ENCODE data around the gene TGFB1. TPM values are rescaled to one million over a fixed set of nuclear protein-coding genes. Genes with fewer than 3 reads are reported as not detected.

TGFB1 gene
- polyA plus RNA-seq, 1 donor (not counting 4 experiments of a cell fraction or from before 2014, with no cell fraction given), result 5.8 TPM

DNA sequence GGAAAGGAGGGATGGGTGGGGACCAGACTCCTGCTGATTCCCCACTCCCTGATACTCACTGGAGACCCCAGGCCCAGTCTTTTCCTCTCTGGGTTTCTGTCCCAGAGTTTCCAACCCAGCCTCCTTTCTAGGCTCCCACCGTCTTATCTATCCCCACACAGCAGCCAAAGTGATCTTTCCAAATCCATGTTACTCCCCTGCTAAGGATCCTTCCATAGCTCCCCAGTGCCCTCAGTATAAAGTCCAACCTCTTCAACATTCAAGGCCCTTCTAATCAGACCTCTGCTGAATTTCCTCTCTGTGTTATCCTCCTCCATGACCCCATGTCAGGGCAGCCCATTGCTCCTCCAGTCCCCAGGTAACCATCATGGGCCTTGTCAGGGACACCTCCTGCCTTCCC, 1.3 kb upstream of the TGFB1 start:
- TF ChIP-seq, protein P1, sequence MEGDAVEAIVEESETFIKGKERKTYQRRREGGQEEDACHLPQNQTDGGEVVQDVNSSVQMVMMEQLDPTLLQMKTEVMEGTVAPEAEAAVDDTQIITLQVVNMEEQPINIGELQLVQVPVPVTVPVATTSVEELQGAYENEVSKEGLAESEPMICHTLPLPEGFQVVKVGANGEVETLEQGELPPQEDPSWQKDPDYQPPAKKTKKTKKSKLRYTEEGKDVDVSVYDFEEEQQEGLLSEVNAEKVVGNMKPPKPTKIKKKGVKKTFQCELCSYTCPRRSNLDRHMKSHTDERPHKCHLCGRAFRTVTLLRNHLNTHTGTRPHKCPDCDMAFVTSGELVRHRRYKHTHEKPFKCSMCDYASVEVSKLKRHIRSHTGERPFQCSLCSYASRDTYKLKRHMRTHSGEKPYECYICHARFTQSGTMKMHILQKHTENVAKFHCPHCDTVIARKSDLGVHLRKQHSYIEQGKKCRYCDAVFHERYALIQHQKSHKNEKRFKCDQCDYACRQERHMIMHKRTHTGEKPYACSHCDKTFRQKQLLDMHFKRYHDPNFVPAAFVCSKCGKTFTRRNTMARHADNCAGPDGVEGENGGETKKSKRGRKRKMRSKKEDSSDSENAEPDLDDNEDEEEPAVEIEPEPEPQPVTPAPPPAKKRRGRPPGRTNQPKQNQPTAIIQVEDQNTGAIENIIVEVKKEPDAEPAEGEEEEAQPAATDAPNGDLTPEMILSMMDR (optimal IDR thresholded peaks at IDR 0.05 in 1 of 3, IDR thresholded peaks at IDR 0.05 in 1 of 3, conservative IDR thresholded peaks at IDR 0.05 in 1 of 3; ENCODE audit: extremely low read depth in 1 of 3, insufficient read depth in 2 of 3, low read length in 3 of 3), result no peak
- no peak for TF ChIP-seq EZH2 (IDR thresholded peaks at IDR 0.05; ENCODE audit: low read length)
- peaks cover 26% of the 10 kb centered on the region for H3K79me2 ChIP-seq (ENCODE audit: control insufficient read depth, insufficient read depth, low read length)
- H3K27ac ChIP-seq (ENCODE audit: control insufficient read depth, insufficient read depth, low read length), result no peak overlapping the region
- H3K4me3 ChIP-seq (ENCODE audit: control insufficient read depth in 2 of 3, extremely low read depth in 1 of 3, insufficient read depth in 2 of 3, low read depth in 1 of 3, low read length in 3 of 3), result no peak overlapping the region
- dilution Hi-C loops (cut with MboI; ENCODE audit: extremely low pct_ligation_motif_present, low sequenced_read_pairs), result no loop called here
- H3K9me1 ChIP-seq (ENCODE audit: control insufficient read depth, extremely low read depth, insufficient read depth, low read length), result no peaks in the 10 kb centered on the region
- H3K36me3 ChIP-seq (ENCODE audit: control insufficient read depth in 2 of 2, extremely low read depth in 1 of 2, insufficient read depth in 2 of 2, low read length in 2 of 2), result no peaks in the 10 kb centered on the region
- no peak for DNase-seq (ENCODE audit: low read depth, low spot score)
- H3K4me2 ChIP-seq (ENCODE audit: control insufficient read depth, extremely low read depth, insufficient read depth, low read depth, low read length), result no peak overlapping the region
- peaks cover 7% of the 10 kb centered on the region for H3K4me1 ChIP-seq (ENCODE audit: control insufficient read depth, extremely low read depth, insufficient read depth, low read length)
- no peak overlapping the region for H2AFZ ChIP-seq (ENCODE audit: control insufficient read depth, low read length)
- no peaks in the 10 kb centered on the region for H3K9me3 ChIP-seq (ENCODE audit: control insufficient read depth, low read depth, low read length)
- H3K27me3 ChIP-seq (ENCODE audit: control insufficient read depth, extremely low read depth, insufficient read depth, low read length), result no peaks in the 10 kb centered on the region
- peaks cover 3% of the 10 kb centered on the region for H4K20me1 ChIP-seq (ENCODE audit: control insufficient read depth, extremely low read depth, insufficient read depth, low read length)
- FAIRE-seq, result no peak
- H3K9ac ChIP-seq (ENCODE audit: control insufficient read depth, extremely low read depth, insufficient read depth, low read length), result no peak overlapping the region

DNA sequence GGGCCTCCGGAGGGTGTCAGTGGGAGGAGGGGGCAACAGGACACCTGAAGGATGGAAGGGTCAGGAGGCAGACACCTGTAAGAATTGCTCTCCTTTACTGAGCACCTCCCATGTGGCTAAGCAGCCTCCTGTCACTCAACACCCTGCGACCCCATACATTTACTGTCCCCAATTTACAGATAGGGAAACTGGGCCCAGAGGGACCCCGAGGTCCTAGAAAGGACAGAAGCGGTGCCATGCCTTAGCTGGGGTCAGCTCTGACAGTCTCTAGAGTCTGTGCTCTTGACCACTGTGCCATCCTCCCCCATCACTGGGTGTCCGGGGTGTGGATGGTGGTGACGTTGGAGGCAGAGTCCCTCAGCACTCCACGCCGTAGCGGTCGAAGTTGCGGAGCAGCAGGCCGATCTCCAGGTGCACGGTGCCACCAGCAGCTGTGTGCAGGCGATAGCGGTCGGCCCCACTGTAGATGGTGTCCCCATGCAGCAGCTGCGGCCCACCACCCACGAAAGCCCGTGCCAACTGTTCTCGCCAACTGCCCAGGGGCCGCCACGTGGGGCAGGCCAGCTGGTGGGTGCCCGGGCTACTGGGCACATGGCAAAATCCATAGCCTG, 726 bp upstream of the TGFB1 start:
- DNase-seq (ENCODE audit: low read depth, low spot score), result no peak
- Histone ChIP-seq H3K36me3 (ENCODE audit: control insufficient read depth in 2 of 2, extremely low read depth in 1 of 2, insufficient read depth in 2 of 2, low read length in 2 of 2) (no peaks in the 10 kb centered on the region), H3K4me2 (ENCODE audit: control insufficient read depth, extremely low read depth, insufficient read depth, low read depth, low read length) (no peak overlapping the region), H3K9ac (ENCODE audit: control insufficient read depth, extremely low read depth, insufficient read depth, low read length) (no peak overlapping the region), H3K27me3 (ENCODE audit: control insufficient read depth, extremely low read depth, insufficient read depth, low read length) (no peaks in the 10 kb centered on the region), H2AFZ (ENCODE audit: control insufficient read depth, low read length) (no peak overlapping the region), H3K4me3 (ENCODE audit: control insufficient read depth in 2 of 3, extremely low read depth in 1 of 3, insufficient read depth in 2 of 3, low read depth in 1 of 3, low read length in 3 of 3) (peak overlapping the region in 1 of 3 experiments; percentile 86), H3K4me1 (ENCODE audit: control insufficient read depth, extremely low read depth, insufficient read depth, low read length) (peaks cover 7% of the 10 kb centered on the region), H3K27ac (ENCODE audit: control insufficient read depth, insufficient read depth, low read length) (no peak overlapping the region), H3K9me3 (ENCODE audit: control insufficient read depth, low read depth, low read length) (no peaks in the 10 kb centered on the region), H3K79me2 (ENCODE audit: control insufficient read depth, insufficient read depth, low read length) (peaks cover 31% of the 10 kb centered on the region), H3K9me1 (ENCODE audit: control insufficient read depth, extremely low read depth, insufficient read depth, low read length) (no peaks in the 10 kb centered on the region), H4K20me1 (ENCODE audit: control insufficient read depth, extremely low read depth, insufficient read depth, low read length) (peaks cover 3% of the 10 kb centered on the region)
- dilution Hi-C loops (cut with MboI; ENCODE audit: extremely low pct_ligation_motif_present, low sequenced_read_pairs), result no loop called here
- no peak for FAIRE-seq
- TF ChIP-seq, protein P1 (optimal IDR thresholded peaks at IDR 0.05 in 1 of 3, IDR thresholded peaks at IDR 0.05 in 1 of 3, conservative IDR thresholded peaks at IDR 0.05 in 1 of 3; ENCODE audit: extremely low read depth in 1 of 3, insufficient read depth in 2 of 3, low read length in 3 of 3), result no peak
- no peak for TF ChIP-seq EZH2 (IDR thresholded peaks at IDR 0.05; ENCODE audit: low read length)
